HepG2 (cell line): Measurements from ENCODE around the gene TCF12. TPM values are rescaled to one million over a fixed set of nuclear protein-coding genes. Genes with fewer than 3 reads are reported as not detected.
A peak's percentile ranks its signal among the peaks of the same experiment; 100 is the strongest.

Experiments
- ATF7 ChIP-seq, 2 experiments: fragments of 450-650 bp in 1 of 2; sonication (generic) in 1 of 2; formaldehyde crosslinking in 1 of 2; IDR thresholded peaks; 2 replicates each; pipeline versions ENCODE4 v1.4.0 to v1.6.1; 2016 to 2020; ENCODE audit warnings: antibody characterized with exemption in 1 of 2, mild to moderate bottlenecking in 1 of 2, missing genetic modification reagents in 1 of 2
- CREB3 ChIP-seq: sonication (generic); formaldehyde crosslinking; IDR thresholded peaks from 2 replicates; pipeline ENCODE4 v1.5.0; 2020; ENCODE audit warnings: missing genetic modification reagents
- ELF1 ChIP-seq: sonication (generic); formaldehyde crosslinking; IDR thresholded peaks from 2 replicates; pipeline ENCODE4 v1.4.0; 2020; ENCODE audit warnings: missing genetic modification reagents
- HINFP ChIP-seq: sonication (generic); formaldehyde crosslinking; IDR thresholded peaks from 2 replicates; pipeline ENCODE4 v1.4.0; 2020; ENCODE audit warnings: low read depth, mild to moderate bottlenecking, missing genetic modification reagents
- KDM4B ChIP-seq: sonication (generic); formaldehyde crosslinking; IDR thresholded peaks from 2 replicates; pipeline ENCODE4 v1.4.0; 2020; ENCODE audit warnings: missing genetic modification reagents
- RBM39 ChIP-seq: fragments of 200-400 bp; formaldehyde crosslinking; IDR thresholded peaks from one replicate; pipeline ENCODE4 v1.6.1; 2018; ENCODE audit warnings: antibody characterized with exemption, mild to moderate bottlenecking, low read depth, low read length; ENCODE audit not compliant: poor library complexity, severe bottlenecking
- THRA ChIP-seq: sonication (generic); formaldehyde crosslinking; IDR thresholded peaks from 2 replicates; pipeline ENCODE4 v1.4.0; 2020; ENCODE audit warnings: missing genetic modification reagents, borderline replicate concordance
- YY1 ChIP-seq: IDR thresholded peaks from 2 replicates; pipeline ENCODE4 v1.6.1; 2011; ENCODE audit warnings: low read length, low read depth, moderate library complexity, mild to moderate bottlenecking; ENCODE audit not compliant: insufficient read depth, insufficient replicate concordance
- ZNF34 ChIP-seq: sonication (generic); formaldehyde crosslinking; IDR thresholded peaks from 2 replicates; pipeline ENCODE4 v1.4.0; 2020; ENCODE audit warnings: mild to moderate bottlenecking, missing genetic modification reagents, borderline replicate concordance
- ZNF552 ChIP-seq: sonication (generic); formaldehyde crosslinking; IDR thresholded peaks from 2 replicates; pipeline ENCODE4 v1.9.0; 2022; ENCODE audit warnings: missing genetic modification reagents, mild to moderate bottlenecking, borderline replicate concordance
- ZNF556 ChIP-seq: sonication (generic); formaldehyde crosslinking; IDR thresholded peaks from 2 replicates; pipeline ENCODE4 v1.4.0; 2020; ENCODE audit warnings: mild to moderate bottlenecking, missing genetic modification reagents, borderline replicate concordance
- ZNF674 ChIP-seq: sonication (generic); formaldehyde crosslinking; IDR thresholded peaks from 2 replicates; pipeline ENCODE4 v1.5.0; 2020; ENCODE audit warnings: low read depth, mild to moderate bottlenecking, missing genetic modification reagents
- ZNF768 ChIP-seq: sonication (generic); formaldehyde crosslinking; IDR thresholded peaks from 2 replicates; pipeline ENCODE4 v1.4.0; 2020; ENCODE audit warnings: missing genetic modification reagents
- ZSCAN30 ChIP-seq: sonication (generic); formaldehyde crosslinking; IDR thresholded peaks from 2 replicates; pipeline ENCODE4 v1.5.0; 2020; ENCODE audit warnings: mild to moderate bottlenecking, missing genetic modification reagents
- polyA plus RNA-seq, 8 experiments: library from polyadenylated mRNA; depleted of rRNA in 3 of 8; stranded (reverse) in 7 of 8; unstranded in 1 of 8; fragments of >200 nt; fragmentation: Illumina TruSeq in 4 of 8; extraction: Trizol in 4 of 8; gene quantifications; 2 replicates each; pipeline versions ENCODE4 v1.2.1 to v1.2.3, GENCODE V29; 2011 to 2016; ENCODE audit warnings: low read depth in 4 of 8, missing spikeins in 1 of 8, mixed read lengths in 1 of 8; ENCODE audit not compliant: insufficient read depth in 1 of 8
- total RNA-seq, 5 experiments: library from RNA; depleted of rRNA; stranded (reverse); fragments of >200 nt; fragmentation: Illumina TruSeq; extraction: Trizol; gene quantifications; 2 replicates each; pipeline ENCODE4 v1.2.3, GENCODE V29; 2016; ENCODE audit warnings: low read depth in 1 of 5
- TF ChIP-seq, protein P1 (sequence below): sonication (generic); formaldehyde crosslinking; IDR thresholded peaks from 2 replicates; pipeline ENCODE4 v1.4.0; 2020; ENCODE audit warnings: mild to moderate bottlenecking, missing genetic modification reagents
- TF ChIP-seq, protein P2 (sequence below): sonication (generic); formaldehyde crosslinking; conservative IDR thresholded peaks from 2 replicates; pipeline ENCODE4 v1.4.0; 2020; ENCODE audit warnings: missing genetic modification reagents

The TCF12 gene
- total and polyA plus RNA-seq, 2 of the 13 experiments (the other 11 are each of a cell fraction or from before 2014, with no cell fraction given), result 48.6 to 51.1 TPM

DNA sequence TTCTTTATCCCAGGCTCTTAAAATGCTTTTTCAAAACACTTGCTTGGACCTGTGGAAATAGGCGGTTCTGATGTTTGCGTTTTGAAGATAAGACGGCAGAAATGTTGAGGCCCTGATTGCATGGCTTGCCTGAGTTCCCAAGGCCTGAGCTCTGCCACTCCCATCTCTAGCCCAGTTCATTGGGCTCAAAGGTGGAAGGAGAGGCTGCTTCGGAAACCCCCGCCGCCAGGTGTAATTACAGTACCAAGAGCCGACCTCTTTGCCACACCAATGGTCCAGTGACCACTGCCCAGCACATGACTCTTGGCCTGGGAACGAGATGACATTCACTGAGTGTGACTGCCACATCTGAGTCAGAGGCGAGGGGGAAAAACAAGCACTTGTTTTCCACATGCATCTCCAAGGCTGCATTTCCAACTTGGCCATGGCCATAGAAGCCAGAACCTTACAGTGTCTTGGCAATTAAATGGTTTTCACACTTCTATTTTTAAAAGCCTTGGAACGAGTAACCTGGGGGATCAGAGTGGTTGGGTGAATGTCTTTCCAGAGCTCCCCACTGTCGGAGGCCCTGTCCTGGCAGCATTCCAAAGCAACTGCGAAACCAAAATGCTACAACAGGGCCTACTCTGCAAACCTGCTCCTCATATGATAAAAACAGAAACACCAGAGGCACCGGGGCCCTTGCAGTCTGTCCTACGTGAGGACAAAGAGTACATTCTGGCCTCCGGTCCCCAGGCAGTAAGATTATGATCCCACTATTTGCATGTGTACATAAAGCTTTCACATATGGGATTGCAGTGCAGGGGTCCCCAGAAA lies 394.1 kb downstream of the TCF12 start (continued):
- TF ChIP-seq CREB3 (no peak), THRA (CRISPR knock-in tag) (no peak), RBM39 (no peak), HINFP (CRISPR knock-in tag) (no peak), ZNF34 (CRISPR knock-in tag) (no peak), ATF7 (IDR thresholded peaks at IDR 0.05) (no peak), ATF7 (CRISPR knock-in tag; IDR thresholded peaks at IDR 0.05) (no peak), KDM4B (CRISPR knock-in tag) (no peak), YY1 (no peak), ZNF674 (CRISPR knock-in tag) (no peak), ZNF768 (CRISPR knock-in tag) (no peak), ELF1 (CRISPR knock-in tag) (no peak), ZNF556 (CRISPR knock-in tag) (0 out of 2 replicates have a peak, but pooled peaks have one; percentile 29), ZNF552 (CRISPR knock-in tag) (no peak), ZSCAN30 (CRISPR knock-in tag) (no peak)
- TF ChIP-seq, protein P1, sequence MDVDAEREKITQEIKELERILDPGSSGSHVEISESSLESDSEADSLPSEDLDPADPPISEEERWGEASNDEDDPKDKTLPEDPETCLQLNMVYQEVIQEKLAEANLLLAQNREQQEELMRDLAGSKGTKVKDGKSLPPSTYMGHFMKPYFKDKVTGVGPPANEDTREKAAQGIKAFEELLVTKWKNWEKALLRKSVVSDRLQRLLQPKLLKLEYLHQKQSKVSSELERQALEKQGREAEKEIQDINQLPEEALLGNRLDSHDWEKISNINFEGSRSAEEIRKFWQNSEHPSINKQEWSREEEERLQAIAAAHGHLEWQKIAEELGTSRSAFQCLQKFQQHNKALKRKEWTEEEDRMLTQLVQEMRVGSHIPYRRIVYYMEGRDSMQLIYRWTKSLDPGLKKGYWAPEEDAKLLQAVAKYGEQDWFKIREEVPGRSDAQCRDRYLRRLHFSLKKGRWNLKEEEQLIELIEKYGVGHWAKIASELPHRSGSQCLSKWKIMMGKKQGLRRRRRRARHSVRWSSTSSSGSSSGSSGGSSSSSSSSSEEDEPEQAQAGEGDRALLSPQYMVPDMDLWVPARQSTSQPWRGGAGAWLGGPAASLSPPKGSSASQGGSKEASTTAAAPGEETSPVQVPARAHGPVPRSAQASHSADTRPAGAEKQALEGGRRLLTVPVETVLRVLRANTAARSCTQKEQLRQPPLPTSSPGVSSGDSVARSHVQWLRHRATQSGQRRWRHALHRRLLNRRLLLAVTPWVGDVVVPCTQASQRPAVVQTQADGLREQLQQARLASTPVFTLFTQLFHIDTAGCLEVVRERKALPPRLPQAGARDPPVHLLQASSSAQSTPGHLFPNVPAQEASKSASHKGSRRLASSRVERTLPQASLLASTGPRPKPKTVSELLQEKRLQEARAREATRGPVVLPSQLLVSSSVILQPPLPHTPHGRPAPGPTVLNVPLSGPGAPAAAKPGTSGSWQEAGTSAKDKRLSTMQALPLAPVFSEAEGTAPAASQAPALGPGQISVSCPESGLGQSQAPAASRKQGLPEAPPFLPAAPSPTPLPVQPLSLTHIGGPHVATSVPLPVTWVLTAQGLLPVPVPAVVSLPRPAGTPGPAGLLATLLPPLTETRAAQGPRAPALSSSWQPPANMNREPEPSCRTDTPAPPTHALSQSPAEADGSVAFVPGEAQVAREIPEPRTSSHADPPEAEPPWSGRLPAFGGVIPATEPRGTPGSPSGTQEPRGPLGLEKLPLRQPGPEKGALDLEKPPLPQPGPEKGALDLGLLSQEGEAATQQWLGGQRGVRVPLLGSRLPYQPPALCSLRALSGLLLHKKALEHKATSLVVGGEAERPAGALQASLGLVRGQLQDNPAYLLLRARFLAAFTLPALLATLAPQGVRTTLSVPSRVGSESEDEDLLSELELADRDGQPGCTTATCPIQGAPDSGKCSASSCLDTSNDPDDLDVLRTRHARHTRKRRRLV (CRISPR knock-in tag), result no peak
- TF ChIP-seq, protein P2, sequence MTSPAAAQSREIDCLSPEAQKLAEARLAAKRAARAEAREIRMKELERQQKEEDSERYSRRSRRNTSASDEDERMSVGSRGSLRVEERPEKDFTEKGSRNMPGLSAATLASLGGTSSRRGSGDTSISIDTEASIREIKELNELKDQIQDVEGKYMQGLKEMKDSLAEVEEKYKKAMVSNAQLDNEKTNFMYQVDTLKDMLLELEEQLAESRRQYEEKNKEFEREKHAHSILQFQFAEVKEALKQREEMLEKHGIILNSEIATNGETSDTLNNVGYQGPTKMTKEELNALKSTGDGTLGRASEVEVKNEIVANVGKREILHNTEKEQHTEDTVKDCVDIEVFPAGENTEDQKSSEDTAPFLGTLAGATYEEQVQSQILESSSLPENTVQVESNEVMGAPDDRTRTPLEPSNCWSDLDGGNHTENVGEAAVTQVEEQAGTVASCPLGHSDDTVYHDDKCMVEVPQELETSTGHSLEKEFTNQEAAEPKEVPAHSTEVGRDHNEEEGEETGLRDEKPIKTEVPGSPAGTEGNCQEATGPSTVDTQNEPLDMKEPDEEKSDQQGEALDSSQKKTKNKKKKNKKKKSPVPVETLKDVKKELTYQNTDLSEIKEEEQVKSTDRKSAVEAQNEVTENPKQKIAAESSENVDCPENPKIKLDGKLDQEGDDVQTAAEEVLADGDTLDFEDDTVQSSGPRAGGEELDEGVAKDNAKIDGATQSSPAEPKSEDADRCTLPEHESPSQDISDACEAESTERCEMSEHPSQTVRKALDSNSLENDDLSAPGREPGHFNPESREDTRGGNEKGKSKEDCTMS (CRISPR knock-in tag), result no peak
